Measurements from ENCODE around the gene HIF3A.

- no peak for TF ChIP-seq EP300 (IDR thresholded peaks at IDR 0.05)
- TF ChIP-seq POLR2A (IDR thresholded peaks at IDR 0.05) = no peak
- TF ChIP-seq CTCF (IDR thresholded peaks at IDR 0.05) = no peak
These were observed 27.7 kb upstream of the HIF3A start for GRCh38 chr19:46269101-46269500.

Measured in stomach (tissue), 4 donors.